ENCODE data around the gene KRTAP29-1. TPM values are rescaled to one million over a fixed set of nuclear protein-coding genes. Genes with fewer than 3 reads are reported as not detected.

The KRTAP29-1 gene
- total RNA-seq, 1 donor from 2014 or later, result not detected

GRCh38 chr17:41254861-41255260 lies 47.8 kb downstream of the KRTAP29-1 start:
- intact Hi-C loops (cut with DNase I), result no loop called here
- no peak for DNase-seq (ENCODE audit: low spot score in 2 of 2)
- no peak overlapping the region for H3K27ac ChIP-seq
- H3K4me1 ChIP-seq, result no peaks in the 10 kb centered on the region
- no peaks in the 10 kb centered on the region for H3K27me3 ChIP-seq
- H3K36me3 ChIP-seq, result no peaks in the 10 kb centered on the region
- no peaks in the 10 kb centered on the region for H3K9me3 ChIP-seq
- no peak overlapping the region for H3K4me3 ChIP-seq
- TF ChIP-seq CTCF (IDR thresholded peaks at IDR 0.05), result no peak

Other genes starting within 250 kb of the KRTAP29-1 start
- gene KRTAP2-2, start 247.6 kb downstream of the KRTAP29-1 start, total RNA-seq, result not detected
- not detected for gene KRTAP2-3, start 242.7 kb downstream of the KRTAP29-1 start, total RNA-seq
- not detected for gene KRTAP2-4, start 237.0 kb downstream of the KRTAP29-1 start, total RNA-seq
- not detected for gene KRTAP4-7, start 218.7 kb downstream of the KRTAP29-1 start, total RNA-seq
- not detected for gene KRTAP4-8, start 204.7 kb downstream of the KRTAP29-1 start, total RNA-seq
- gene KRTAP4-16, start 200.6 kb downstream of the KRTAP29-1 start, total RNA-seq, result not detected
- not detected for gene KRTAP4-9, start 197.5 kb downstream of the KRTAP29-1 start, total RNA-seq
- not detected for gene KRTAP4-11, start 184.5 kb downstream of the KRTAP29-1 start, total RNA-seq
- gene KRTAP4-12, start 178.7 kb downstream of the KRTAP29-1 start, total RNA-seq, result not detected
- not detected for gene KRTAP4-6, start 162.3 kb downstream of the KRTAP29-1 start, total RNA-seq
- gene KRTAP4-5, start 153.0 kb downstream of the KRTAP29-1 start, total RNA-seq, result not detected
- gene KRTAP4-4, start 142.1 kb downstream of the KRTAP29-1 start, total RNA-seq, result not detected
- not detected for gene KRTAP4-3, start 134.6 kb downstream of the KRTAP29-1 start, total RNA-seq
- gene KRTAP4-2, start 124.6 kb downstream of the KRTAP29-1 start, total RNA-seq, result not detected
- not detected for gene KRTAP4-1, start 117.9 kb downstream of the KRTAP29-1 start, total RNA-seq
- gene KRTAP9-1, start 113.0 kb downstream of the KRTAP29-1 start, total RNA-seq, result not detected
- gene KRTAP9-2, start 76.2 kb downstream of the KRTAP29-1 start, total RNA-seq, result not detected
- gene KRTAP9-3, start 70.4 kb downstream of the KRTAP29-1 start, total RNA-seq, result not detected
- gene KRTAP9-8, start 64.9 kb downstream of the KRTAP29-1 start, total RNA-seq, result not detected
- gene KRTAP9-4, start 53.2 kb downstream of the KRTAP29-1 start, total RNA-seq, result not detected
- not detected for gene KRTAP9-9, start 47.5 kb downstream of the KRTAP29-1 start, total RNA-seq
- gene KRTAP9-6, start 37.5 kb downstream of the KRTAP29-1 start, total RNA-seq, result not detected
- gene KRTAP9-7, start 27.2 kb downstream of the KRTAP29-1 start, total RNA-seq, result not detected
- not detected for gene KRTAP16-1, start 6.5 kb upstream of the KRTAP29-1 start, total RNA-seq
- not detected for gene KRTAP17-1, start 12.9 kb upstream of the KRTAP29-1 start, total RNA-seq
- gene KRT33A, start 48.0 kb upstream of the KRTAP29-1 start, total RNA-seq, result not detected
- not detected for gene KRT33B, start 67.0 kb upstream of the KRTAP29-1 start, total RNA-seq
- not detected for gene KRT34, start 79.5 kb upstream of the KRTAP29-1 start, total RNA-seq
- not detected for gene KRT31, start 94.8 kb upstream of the KRTAP29-1 start, total RNA-seq
- not detected for gene KRT37, start 121.7 kb upstream of the KRTAP29-1 start, total RNA-seq
- not detected for gene KRT38, start 138.1 kb upstream of the KRTAP29-1 start, total RNA-seq
- not detected for gene KRT32, start 164.5 kb upstream of the KRTAP29-1 start, total RNA-seq
- not detected for gene KRT35, start 178.3 kb upstream of the KRTAP29-1 start, total RNA-seq
- gene KRT36, start 187.1 kb upstream of the KRTAP29-1 start, total RNA-seq, result not detected
- gene KRT13, start 202.8 kb upstream of the KRTAP29-1 start, total RNA-seq, result 1.9 TPM
- gene KRT15, start 216.0 kb upstream of the KRTAP29-1 start, total RNA-seq, result 0.32 TPM
- 1.4 TPM for gene KRT19, start 225.5 kb upstream of the KRTAP29-1 start, total RNA-seq